H9 (cell line): ENCODE data around the gene ASB8. TPM values are rescaled to one million over a fixed set of nuclear protein-coding genes. Genes with fewer than 3 reads are reported as not detected.

Source experiments
- DNase-seq: peaks from one replicate; pipeline ENCODE4 v3.0.0-alpha.2; 2017
- H2AFZ ChIP-seq: one replicate; pipeline ENCODE4 v1.6.1; 2013; ENCODE audit warnings: mild to moderate bottlenecking, low read length, control low read depth, moderate library complexity
- H2AK5ac ChIP-seq: 2 replicates; pipeline ENCODE4 v1.6.1; 2013; ENCODE audit warnings: low read length, control low read depth, mixed read lengths; ENCODE audit not compliant: insufficient read length
- H2BK120ac ChIP-seq: one replicate; pipeline ENCODE4 v1.6.1; 2013; ENCODE audit warnings: low read depth, mild to moderate bottlenecking, low read length, control low read depth, inconsistent platforms; ENCODE audit not compliant: poor library complexity, severe bottlenecking
- H2BK12ac ChIP-seq: 2 replicates; pipeline ENCODE4 v1.6.1; 2013; ENCODE audit warnings: low read length, control low read depth, mixed read lengths, low read depth; ENCODE audit not compliant: insufficient read length
- H2BK15ac ChIP-seq: 2 replicates; pipeline ENCODE4 v1.6.1; 2013; ENCODE audit warnings: low read depth, low read length, control low read depth
- H2BK20ac ChIP-seq: one replicate; pipeline ENCODE4 v1.6.1; 2013; ENCODE audit warnings: low read depth, mild to moderate bottlenecking, low read length, control low read depth, inconsistent platforms; ENCODE audit not compliant: poor library complexity, severe bottlenecking
- H2BK5ac ChIP-seq: 2 replicates; pipeline ENCODE4 v1.6.1; 2013; ENCODE audit warnings: low read length, control low read depth, mixed read lengths; ENCODE audit not compliant: insufficient read length
- H3K14ac ChIP-seq: 2 replicates; pipeline ENCODE4 v1.6.1; 2013; ENCODE audit warnings: low read length, control low read depth; ENCODE audit not compliant: insufficient read depth
- H3K18ac ChIP-seq: 2 replicates; pipeline ENCODE4 v1.6.1; 2013; ENCODE audit warnings: low read depth, mild to moderate bottlenecking, mixed read lengths, low read length, control low read depth; ENCODE audit not compliant: insufficient read length
- H3K23ac ChIP-seq: 2 replicates; pipeline ENCODE4 v1.6.1; 2013; ENCODE audit warnings: low read length, control low read depth, mixed read lengths, low read depth; ENCODE audit not compliant: insufficient read length
- H3K23me2 ChIP-seq: 2 replicates; pipeline ENCODE4 v1.6.1; 2013; ENCODE audit warnings: low read depth, mild to moderate bottlenecking, mixed read lengths, low read length, control low read depth; ENCODE audit not compliant: insufficient read length, poor library complexity, severe bottlenecking
- H3K27ac ChIP-seq: 2 replicates; pipeline ENCODE4 v1.5.1; 2013; ENCODE audit warnings: low read length, control low read depth, mixed read lengths, low read depth; ENCODE audit not compliant: insufficient read length
- H3K27me3 ChIP-seq: 2 replicates; pipeline ENCODE4 v1.6.1; 2013; ENCODE audit warnings: low read length, control low read depth, inconsistent platforms; ENCODE audit not compliant: insufficient read depth
- H3K4ac ChIP-seq: 2 replicates; pipeline ENCODE4 v1.6.1; 2013; ENCODE audit warnings: low read depth, mild to moderate bottlenecking, control low read depth, inconsistent platforms, low read length, moderate library complexity
- H3K4me1 ChIP-seq: 2 replicates; pipeline ENCODE4 v1.6.1; 2013; ENCODE audit warnings: low read length, control low read depth, inconsistent platforms; ENCODE audit not compliant: insufficient read depth
- H3K4me2 ChIP-seq: 2 replicates; pipeline ENCODE4 v1.6.1; 2013; ENCODE audit warnings: low read length, control low read depth, mixed read lengths; ENCODE audit not compliant: insufficient read length, insufficient read depth
- H3K56ac ChIP-seq: 2 replicates; pipeline ENCODE4 v1.6.1; 2013; ENCODE audit warnings: low read depth, mild to moderate bottlenecking, mixed read lengths, low read length, control low read depth; ENCODE audit not compliant: insufficient read length
- H3K79me1 ChIP-seq: 2 replicates; pipeline ENCODE4 v1.6.1; 2013; ENCODE audit warnings: low read depth, mild to moderate bottlenecking, moderate library complexity, low read length, control low read depth, inconsistent platforms; ENCODE audit not compliant: insufficient read depth, poor library complexity, severe bottlenecking
- H3K79me2 ChIP-seq: 2 replicates; pipeline ENCODE4 v1.6.1; 2013; ENCODE audit warnings: low read length, control low read depth, inconsistent platforms; ENCODE audit not compliant: insufficient read depth
- H3K9ac ChIP-seq: 2 replicates; pipeline ENCODE4 v1.6.1; 2013; ENCODE audit warnings: low read length, control low read depth, mixed read lengths; ENCODE audit not compliant: insufficient read length; ENCODE audit errors: extremely low read depth
- H3K9me3 ChIP-seq: one replicate; pipeline ENCODE4 v1.6.1; 2013; ENCODE audit warnings: low read depth, low read length, inconsistent platforms; ENCODE audit not compliant: control insufficient read depth
- H3T11ph ChIP-seq: one replicate; pipeline ENCODE4 v1.6.1; 2013; ENCODE audit warnings: mild to moderate bottlenecking, low read length, control low read depth, inconsistent platforms
- H4K20me1 ChIP-seq: one replicate; pipeline ENCODE4 v1.6.1; 2013; ENCODE audit not compliant: control insufficient read depth, insufficient read length, insufficient read depth
- H4K5ac ChIP-seq: 2 replicates; pipeline ENCODE4 v1.6.1; 2013; ENCODE audit warnings: low read depth, mild to moderate bottlenecking, mixed read lengths, low read length, control low read depth; ENCODE audit not compliant: insufficient read length
- H4K8ac ChIP-seq: replicated peaks from 2 replicates; pipeline ENCODE4 v1.6.1; 2013; ENCODE audit warnings: low read length, control low read depth, mixed read lengths, low read depth; ENCODE audit not compliant: insufficient read length
- H4K91ac ChIP-seq: 2 replicates; pipeline ENCODE4 v1.6.1; 2013; ENCODE audit warnings: low read depth, mild to moderate bottlenecking, moderate library complexity, mixed read lengths, low read length, control low read depth; ENCODE audit not compliant: insufficient read length
- H3K27ac Mint-ChIP-seq, 3 experiments: 2 replicates in 2 of 3; 3 replicates in 1 of 3; pipeline ENCODE4 v1.8.0; 2020 to 2021; ENCODE audit warnings: mixed read lengths in 3 of 3, mild to moderate bottlenecking in 1 of 3, moderate library complexity in 1 of 3
- H3K27me3 Mint-ChIP-seq: 2 replicates; pipeline ENCODE4 v1.8.0; 2021; ENCODE audit warnings: low read depth, mild to moderate bottlenecking, moderate library complexity, mixed read lengths
- H3K36me3 Mint-ChIP-seq, 3 experiments: 2 replicates in 2 of 3; 3 replicates in 1 of 3; pipeline ENCODE4 v1.8.0; 2020 to 2021; ENCODE audit warnings: low read depth in 3 of 3, mixed read lengths in 3 of 3; ENCODE audit not compliant: insufficient read depth in 1 of 3
- H3K4me1 Mint-ChIP-seq, 2 experiments: 2 replicates each; pipeline ENCODE4 v1.8.0; 2020; ENCODE audit warnings: mixed read lengths in 2 of 2
- H3K4me3 Mint-ChIP-seq, 2 experiments: 2 replicates in 1 of 2; 3 replicates in 1 of 2; pipeline ENCODE4 v1.8.0; 2020 to 2021; ENCODE audit warnings: mild to moderate bottlenecking in 2 of 2, mixed read lengths in 2 of 2, moderate library complexity in 1 of 2
- H3K9me3 Mint-ChIP-seq, 2 experiments: 2 replicates in 1 of 2; 3 replicates in 1 of 2; pipeline ENCODE4 v1.8.0; 2020; ENCODE audit warnings: mild to moderate bottlenecking in 2 of 2, mixed read lengths in 2 of 2, moderate library complexity in 1 of 2
- whole genome bisulfite sequencing: extraction: QIAGEN DNeasy Blood & Tissue Kit; methylation state at CpG from one replicate; pipeline ENCODE4 v1.1.7; 2013; ENCODE audit warnings: missing lambda C conversion rate, low lambda C conversion rate, mixed read lengths; ENCODE audit not compliant: insufficient read length; ENCODE audit errors: extremely low coverage; 5-methylcytosine and 5-hydroxymethylcytosine counted together
- total RNA-seq: library from RNA; stranded (reverse); gene quantifications from 2 replicates; pipeline ENCODE4 v1.2.1, GENCODE V29; 2021
- TF ChIP-seq, protein P1 (sequence below): fragments of 200-600 bp; sonication (generic); conservative IDR thresholded peaks from 3 replicates; pipeline ENCODE4 v1.8.0; 2021; ENCODE audit warnings: antibody characterized with exemption, mild to moderate bottlenecking

Gene ASB8
- total RNA-seq, 1 experiment from 2014 or later = 10.9 TPM

DNA sequence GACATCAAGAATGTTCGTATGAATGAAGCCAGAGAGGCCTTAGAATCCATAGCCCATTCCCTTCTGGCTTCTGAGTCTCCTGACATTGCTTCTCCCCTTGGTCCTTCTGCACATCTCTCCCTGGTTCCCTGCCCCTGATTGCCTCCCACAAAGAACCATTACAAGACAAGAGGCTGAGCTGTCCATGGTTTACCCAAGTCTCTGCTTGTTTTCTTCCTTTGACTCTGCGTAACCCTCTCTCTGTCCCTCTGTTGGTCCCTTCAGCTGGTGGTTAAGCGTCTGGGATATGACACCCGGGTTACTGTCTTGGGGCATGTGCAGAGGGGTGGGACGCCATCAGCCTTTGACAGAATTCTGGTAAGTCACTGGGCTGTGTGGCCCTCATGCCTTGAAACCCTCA lies 22.3 kb downstream of the ASB8 start:
- Histone ChIP-seq H3K23me2 (no peaks in the 10 kb centered on the region), H3K4me2 (no peak overlapping the region), H3K9ac (no peak overlapping the region), H2BK20ac (no peak overlapping the region), H2AK5ac (no peak overlapping the region), H2BK120ac (no peak overlapping the region), H3K18ac (no peak overlapping the region), H3K79me2 (no peaks in the 10 kb centered on the region), H3K79me1 (no peaks in the 10 kb centered on the region), H2BK15ac (no peak overlapping the region), H2BK5ac (no peak overlapping the region), H3K27me3 (no peaks in the 10 kb centered on the region), H3K56ac (no peak overlapping the region), H3T11ph (no peak overlapping the region), H2BK12ac (no peak overlapping the region), H3K4me1 (no peaks in the 10 kb centered on the region), H3K9me3 (no peaks in the 10 kb centered on the region), H4K91ac (no peak overlapping the region), H3K14ac (no peak overlapping the region), H3K27ac (no peak overlapping the region), H2AFZ (no peak overlapping the region), H4K5ac (no peak overlapping the region), H3K4ac (no peak overlapping the region), H3K23ac (no peak overlapping the region), H4K20me1 (no peaks in the 10 kb centered on the region), H4K8ac (no peak overlapping the region)
- Mint-ChIP-seq H3K4me1 (no peaks in the 10 kb centered on the region), H3K4me3 (no peak overlapping the region), H3K27ac (no peak overlapping the region), H3K27me3 (no peaks in the 10 kb centered on the region; the same call in 1 of the 2 replicates), H3K36me3 (peaks cover 37 to 86% (median 83%) of the 10 kb centered on the region in 3 experiments), H3K9me3 (no peaks in the 10 kb centered on the region)
- DNase-seq = no peak
- no CpG with 5 or more reads among the region's 5 CpGs for WGBS
- TF ChIP-seq, protein P1, sequence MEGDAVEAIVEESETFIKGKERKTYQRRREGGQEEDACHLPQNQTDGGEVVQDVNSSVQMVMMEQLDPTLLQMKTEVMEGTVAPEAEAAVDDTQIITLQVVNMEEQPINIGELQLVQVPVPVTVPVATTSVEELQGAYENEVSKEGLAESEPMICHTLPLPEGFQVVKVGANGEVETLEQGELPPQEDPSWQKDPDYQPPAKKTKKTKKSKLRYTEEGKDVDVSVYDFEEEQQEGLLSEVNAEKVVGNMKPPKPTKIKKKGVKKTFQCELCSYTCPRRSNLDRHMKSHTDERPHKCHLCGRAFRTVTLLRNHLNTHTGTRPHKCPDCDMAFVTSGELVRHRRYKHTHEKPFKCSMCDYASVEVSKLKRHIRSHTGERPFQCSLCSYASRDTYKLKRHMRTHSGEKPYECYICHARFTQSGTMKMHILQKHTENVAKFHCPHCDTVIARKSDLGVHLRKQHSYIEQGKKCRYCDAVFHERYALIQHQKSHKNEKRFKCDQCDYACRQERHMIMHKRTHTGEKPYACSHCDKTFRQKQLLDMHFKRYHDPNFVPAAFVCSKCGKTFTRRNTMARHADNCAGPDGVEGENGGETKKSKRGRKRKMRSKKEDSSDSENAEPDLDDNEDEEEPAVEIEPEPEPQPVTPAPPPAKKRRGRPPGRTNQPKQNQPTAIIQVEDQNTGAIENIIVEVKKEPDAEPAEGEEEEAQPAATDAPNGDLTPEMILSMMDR = no peak
